Right atrium auricular region (tissue), 2 donors: ENCODE data around the gene ZNF407. TPM values are rescaled to one million over a fixed set of nuclear protein-coding genes. Genes with fewer than 3 reads are reported as not detected.

Experiments used
- DNase-seq: peaks from one replicate; pipeline ENCODE4 v3.0.0-alpha.2; 2019; ENCODE audit warnings: low spot score
- H3K27ac ChIP-seq, 2 donors: fragments of 200-600 bp; sonication (generic); 1 replicate in 1 of 2; 2 replicates in 1 of 2; pipeline ENCODE4 v1.5.1; 2016 to 2019
- H3K27me3 ChIP-seq, 2 donors: fragments of 200-600 bp; sonication (generic); one replicate each; pipeline versions ENCODE4 v1.5.1 to v1.6.0; 2017 to 2019
- H3K36me3 ChIP-seq: fragments of 200-600 bp; sonication (generic); one replicate; pipeline ENCODE4 v1.5.1; 2016
- H3K4me1 ChIP-seq, 2 donors: fragments of 200-600 bp; sonication (generic); one replicate each; pipeline versions ENCODE4 v1.5.1 to v1.6.0; 2017 to 2019
- H3K4me3 ChIP-seq, 2 donors: fragments of 200-600 bp; sonication (generic); 1 replicate in 1 of 2; 2 replicates in 1 of 2; pipeline ENCODE4 v1.5.1; 2017 to 2019; ENCODE audit warnings: mild to moderate bottlenecking in 1 of 2, moderate library complexity in 1 of 2
- H3K9me3 ChIP-seq, 2 donors: fragments of 200-600 bp; sonication (generic); one replicate each; pipeline ENCODE4 v1.5.1; 2019
- total RNA-seq, 2 donors: library from RNA; depleted of rRNA; stranded (reverse); fragments of >200 nt; gene quantifications; one replicate each; pipeline ENCODE4 v1.1.0, GENCODE V29; 2016
- TF ChIP-seq, protein P1 (sequence below), 2 donors: fragments of 200-600 bp; sonication (generic); IDR thresholded peaks; one replicate each; pipeline ENCODE4 v1.5.1; 2019; ENCODE audit warnings: antibody characterized with exemption in 2 of 2

ZNF407 gene
- total RNA-seq, 2 donors from 2014 or later = 7.8 to 8.7 TPM

DNA sequence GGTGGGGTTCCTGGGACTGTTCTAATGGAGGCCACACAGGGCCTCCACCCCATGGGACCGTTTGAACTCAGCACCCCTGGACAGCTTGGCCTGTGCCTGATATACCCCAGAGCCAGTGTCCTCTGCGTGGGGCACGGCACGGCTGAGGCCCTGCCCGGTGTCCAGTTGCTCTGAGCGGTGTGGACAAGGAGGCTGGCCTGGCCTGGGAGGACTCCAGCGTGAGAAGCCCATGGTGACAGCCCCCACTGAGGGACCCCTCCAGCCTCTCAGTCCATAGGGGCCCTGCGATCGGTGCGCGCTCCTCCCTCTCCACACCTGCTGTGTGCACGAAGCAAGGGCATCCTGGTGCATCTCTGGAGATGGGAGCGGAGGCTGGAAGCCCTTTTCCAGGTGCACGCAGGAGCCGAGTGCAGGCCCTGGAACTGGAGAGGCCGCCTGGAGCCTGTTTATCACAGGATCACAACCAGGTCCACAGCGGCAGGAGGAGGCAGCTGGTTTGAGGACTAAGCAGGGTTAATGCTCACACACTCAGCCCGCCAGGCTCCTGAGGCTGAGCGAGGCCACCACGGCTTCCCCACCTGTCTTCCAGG, 491.0 kb downstream of the ZNF407 start:
- TF ChIP-seq, protein P1, sequence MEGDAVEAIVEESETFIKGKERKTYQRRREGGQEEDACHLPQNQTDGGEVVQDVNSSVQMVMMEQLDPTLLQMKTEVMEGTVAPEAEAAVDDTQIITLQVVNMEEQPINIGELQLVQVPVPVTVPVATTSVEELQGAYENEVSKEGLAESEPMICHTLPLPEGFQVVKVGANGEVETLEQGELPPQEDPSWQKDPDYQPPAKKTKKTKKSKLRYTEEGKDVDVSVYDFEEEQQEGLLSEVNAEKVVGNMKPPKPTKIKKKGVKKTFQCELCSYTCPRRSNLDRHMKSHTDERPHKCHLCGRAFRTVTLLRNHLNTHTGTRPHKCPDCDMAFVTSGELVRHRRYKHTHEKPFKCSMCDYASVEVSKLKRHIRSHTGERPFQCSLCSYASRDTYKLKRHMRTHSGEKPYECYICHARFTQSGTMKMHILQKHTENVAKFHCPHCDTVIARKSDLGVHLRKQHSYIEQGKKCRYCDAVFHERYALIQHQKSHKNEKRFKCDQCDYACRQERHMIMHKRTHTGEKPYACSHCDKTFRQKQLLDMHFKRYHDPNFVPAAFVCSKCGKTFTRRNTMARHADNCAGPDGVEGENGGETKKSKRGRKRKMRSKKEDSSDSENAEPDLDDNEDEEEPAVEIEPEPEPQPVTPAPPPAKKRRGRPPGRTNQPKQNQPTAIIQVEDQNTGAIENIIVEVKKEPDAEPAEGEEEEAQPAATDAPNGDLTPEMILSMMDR (IDR thresholded peaks at IDR 0.05) = no peak
- no peaks in the 10 kb centered on the region for H3K4me1 ChIP-seq

GRCh38 chr18:75089748-75090327, 492.2 kb downstream of the ZNF407 start:
- Histone ChIP-seq H3K4me1 (no peaks in the 10 kb centered on the region), H3K9me3 (no peaks in the 10 kb centered on the region), H3K27ac (no peak overlapping the region), H3K4me3 (no peak overlapping the region), H3K36me3 (no peaks in the 10 kb centered on the region), H3K27me3 (no peaks in the 10 kb centered on the region)
- TF ChIP-seq, protein P1 (IDR thresholded peaks at IDR 0.05) = no peak
- peak; percentile 52 for DNase-seq

More for the DNA sequence above, 491.0 kb downstream of the ZNF407 start:
- Histone ChIP-seq H3K36me3 (no peaks in the 10 kb centered on the region), H3K27ac (no peak overlapping the region), H3K27me3 (no peaks in the 10 kb centered on the region), H3K9me3 (no peaks in the 10 kb centered on the region), H3K4me3 (no peak overlapping the region)
- peak; percentile 48 for DNase-seq

- TF ChIP-seq, protein P1 (IDR thresholded peaks at IDR 0.05) = no peak
- no peaks in the 10 kb centered on the region for H3K36me3 ChIP-seq
- no peak overlapping the region for H3K27ac ChIP-seq
- no peaks in the 10 kb centered on the region for H3K9me3 ChIP-seq
- H3K4me3 ChIP-seq = no peak overlapping the region
- no peaks in the 10 kb centered on the region for H3K27me3 ChIP-seq
- H3K4me1 ChIP-seq = no peaks in the 10 kb centered on the region
- DNase-seq = peak; percentile 36
Measured at GRCh38 chr18:75090336-75090735, 492.7 kb downstream of the ZNF407 start.

- no peaks in the 10 kb centered on the region for H3K9me3 ChIP-seq
- no peaks in the 10 kb centered on the region for H3K36me3 ChIP-seq
- no peak overlapping the region for H3K4me3 ChIP-seq
- no peaks in the 10 kb centered on the region for H3K27me3 ChIP-seq
- TF ChIP-seq, protein P1 (IDR thresholded peaks at IDR 0.05) = no peak
- H3K27ac ChIP-seq = no peak overlapping the region
- H3K4me1 ChIP-seq = no peaks in the 10 kb centered on the region
- peak; percentile 34 for DNase-seq
Measured at GRCh38 chr18:75097491-75098225, 500.0 kb downstream of the ZNF407 start.

- peak; percentile 32 for DNase-seq
- Histone ChIP-seq H3K27me3 (no peaks in the 10 kb centered on the region), H3K4me1 (no peaks in the 10 kb centered on the region), H3K4me3 (no peak overlapping the region), H3K9me3 (no peaks in the 10 kb centered on the region), H3K36me3 (no peaks in the 10 kb centered on the region), H3K27ac (no peak overlapping the region)
- TF ChIP-seq, protein P1 (IDR thresholded peaks at IDR 0.05) = no peak
Measured at GRCh38 chr18:75100832-75101630, 503.4 kb downstream of the ZNF407 start.
